Stimulated activated CD4-positive, alpha-beta T cell treated with anti-CD3 and anti-CD28 coated beads, Interleukin-4, amount 100 ng/mL, for 24 hours (primary cell): ENCODE data around the gene FUOM.

Experiments used
- DNase-seq: peaks from one replicate; pipeline ENCODE4 v3.0.0-alpha.2; 2020

FUOM gene

DNA sequence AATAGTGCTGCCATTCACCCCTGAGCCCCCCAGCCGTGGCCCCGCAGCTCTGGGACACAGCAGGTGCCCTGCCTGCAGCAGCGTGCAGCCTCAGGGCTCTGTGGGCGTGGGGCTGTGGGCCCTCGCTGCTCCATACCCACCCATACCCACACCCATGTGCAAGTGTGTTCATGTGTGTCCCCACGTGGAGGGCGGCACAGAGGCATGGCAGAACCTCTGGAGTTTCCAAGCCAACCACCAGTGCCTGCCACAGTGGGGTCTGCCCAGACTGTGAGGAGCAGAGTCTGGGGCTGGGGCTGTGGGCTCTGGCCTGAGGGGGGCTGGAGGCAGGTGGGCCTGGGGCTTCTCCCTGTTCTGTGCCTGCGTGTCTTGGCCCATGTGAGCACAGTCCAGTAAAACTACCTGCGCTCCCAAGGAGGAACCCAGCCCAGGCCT lies 8.2 kb downstream of the FUOM start:
- no peak for DNase-seq

DNA sequence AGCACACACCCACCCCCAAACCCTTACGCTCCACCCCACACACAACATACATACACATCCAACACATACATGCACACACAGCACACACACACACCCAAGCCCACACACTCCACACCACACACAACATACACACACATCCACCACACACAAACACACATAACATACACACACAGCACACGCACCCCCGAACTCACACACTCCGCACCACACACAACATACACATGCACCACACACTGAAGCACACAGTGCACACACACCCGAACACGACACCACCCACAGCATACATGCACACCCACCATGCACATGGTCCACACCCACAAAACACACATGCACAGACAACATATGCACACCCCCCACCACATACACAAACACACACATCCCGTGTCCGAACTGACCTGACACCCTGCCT lies 8.7 kb downstream of the FUOM start:
- DNase-seq: no peak

DNA sequence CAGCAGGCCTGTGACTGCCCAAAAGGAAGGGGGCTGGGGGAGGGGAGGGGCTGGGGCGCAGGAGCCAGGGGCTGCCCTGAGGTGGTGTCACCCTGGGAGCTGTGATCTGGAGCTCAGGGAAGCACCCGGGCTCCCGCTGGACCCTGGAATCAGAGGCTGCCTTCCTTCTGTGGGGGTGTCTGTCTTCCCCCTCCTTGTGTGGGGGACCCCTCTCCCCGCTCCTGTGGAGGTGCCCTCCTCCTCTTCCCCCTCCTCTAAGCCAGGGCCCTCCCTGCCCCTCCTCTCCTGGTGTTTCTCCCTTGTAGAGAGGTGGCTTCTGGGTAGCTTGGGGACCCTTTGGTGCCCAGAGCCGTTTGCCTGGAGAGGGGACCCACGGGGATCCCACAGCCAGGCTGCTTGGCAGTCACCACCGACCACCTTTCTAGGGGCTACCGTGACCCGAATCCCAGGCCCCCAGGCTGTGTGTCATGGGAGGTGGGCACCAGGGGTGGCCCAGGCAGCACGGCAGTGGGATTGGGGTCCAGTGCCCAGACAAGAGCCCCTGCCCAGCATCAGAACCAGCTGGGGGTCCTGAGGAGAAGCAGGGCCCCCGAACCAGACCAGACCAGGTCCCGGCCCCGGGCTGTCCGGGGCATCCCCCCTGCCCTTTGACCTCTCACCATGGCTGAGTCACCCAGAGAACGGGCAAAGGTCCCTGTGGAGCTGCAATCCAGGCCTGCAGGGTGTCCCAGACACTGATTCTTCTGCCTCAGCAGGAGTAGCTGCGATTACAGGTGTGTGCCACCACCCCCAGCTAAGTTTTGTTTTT lies 9.9 kb downstream of the FUOM start:
- DNase-seq: no peak

DNA sequence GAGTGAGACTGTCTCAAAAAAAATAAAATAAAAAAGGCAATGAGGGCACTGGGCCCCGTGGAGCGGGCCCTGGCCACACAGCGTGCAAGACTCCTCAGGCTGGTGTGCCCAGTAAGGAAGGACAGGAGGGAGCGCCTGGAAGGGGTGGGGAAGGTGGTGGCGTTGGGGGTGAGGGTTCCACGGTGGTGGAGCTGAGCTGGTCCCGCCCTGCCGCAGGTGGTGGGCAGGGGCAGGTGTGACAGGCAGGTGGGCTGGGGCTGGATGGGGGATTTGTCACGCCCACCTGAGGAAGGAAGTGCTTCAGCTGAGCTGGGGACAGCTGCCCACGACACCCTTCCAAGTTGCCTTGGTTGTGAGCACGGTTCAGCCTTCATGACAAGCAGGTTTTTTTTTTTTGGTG lies 11.4 kb downstream of the FUOM start:
- no peak for DNase-seq

DNA sequence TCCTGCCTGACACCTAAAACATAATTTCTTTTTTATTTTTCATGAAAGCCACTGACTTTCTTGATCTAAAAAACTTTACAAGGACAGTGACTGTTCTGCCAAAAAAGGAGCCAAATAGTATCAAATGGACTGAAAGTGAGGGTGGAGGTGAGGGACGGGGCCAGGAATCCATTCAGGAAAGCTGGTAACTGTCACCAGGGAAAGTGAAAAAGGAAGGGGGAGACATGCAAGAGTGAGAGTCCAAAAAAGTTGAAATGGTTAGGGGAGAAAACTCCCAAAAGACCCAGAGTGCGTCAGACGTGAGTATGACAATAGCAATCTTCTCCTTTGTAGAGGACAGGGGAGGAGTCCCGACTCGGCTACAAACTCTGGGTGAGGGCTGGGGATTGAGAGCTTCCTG lies 13.6 kb downstream of the FUOM start:
- DNase-seq: no peak

DNA sequence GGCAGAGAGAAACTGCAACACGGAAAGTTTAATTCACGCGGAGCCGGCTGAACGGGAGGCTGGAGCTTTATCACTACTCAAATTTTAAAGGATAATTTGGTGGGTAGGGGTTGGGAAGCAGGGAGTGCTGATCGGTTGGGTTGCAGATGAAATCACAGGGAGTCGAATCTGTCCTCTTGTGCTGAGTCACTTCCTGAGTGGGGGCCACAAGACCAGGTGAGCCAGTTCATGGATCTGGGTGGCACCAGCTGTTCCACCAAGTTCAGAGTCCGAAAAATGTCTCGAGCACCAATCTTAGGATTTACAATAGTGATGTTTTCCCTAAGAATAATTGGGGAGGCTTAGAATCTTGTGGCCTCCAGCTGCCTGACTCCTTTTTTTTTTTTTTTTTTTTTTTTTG lies 14.3 kb downstream of the FUOM start:
- no peak for DNase-seq

DNA sequence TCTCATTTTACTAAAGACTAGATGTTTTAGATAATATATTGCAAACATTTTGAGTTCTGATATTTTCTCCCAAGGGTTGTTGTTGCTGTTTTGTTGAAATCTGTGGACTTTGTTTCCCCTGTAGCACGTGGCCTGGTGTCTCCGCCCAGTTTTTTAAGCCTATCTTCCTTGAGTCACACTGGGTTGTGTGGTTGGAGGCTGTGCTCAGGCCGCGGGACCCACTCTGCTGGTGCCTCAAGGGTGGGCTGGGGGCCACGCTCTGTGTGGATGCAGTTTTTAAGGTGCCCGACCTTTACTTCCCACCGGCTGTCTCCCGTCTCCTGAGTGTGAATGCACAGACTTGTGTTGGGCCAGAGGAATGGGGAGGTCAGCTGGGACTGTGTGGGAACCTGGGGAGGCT lies 14.9 kb downstream of the FUOM start:
- DNase-seq: no peak

DNA sequence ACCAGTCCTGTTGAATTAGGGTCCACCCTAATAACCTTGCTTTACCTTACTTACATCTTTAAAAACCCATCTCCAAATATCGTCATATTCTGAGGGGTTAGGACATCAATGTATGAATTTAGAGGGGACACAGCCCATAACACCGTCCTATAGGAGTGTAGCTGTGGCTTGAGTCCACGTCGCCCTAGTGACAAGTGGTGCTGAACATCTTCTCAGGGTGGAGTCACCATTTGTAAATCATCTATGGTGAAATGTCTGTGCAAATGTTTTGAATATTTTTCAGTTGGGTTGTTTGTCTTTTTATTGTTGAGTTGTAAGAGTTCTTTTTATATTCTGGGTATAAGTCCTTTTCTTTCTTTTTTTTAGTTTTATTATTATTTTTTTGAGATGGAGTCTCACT lies 15.8 kb downstream of the FUOM start:
- no peak for DNase-seq

DNA sequence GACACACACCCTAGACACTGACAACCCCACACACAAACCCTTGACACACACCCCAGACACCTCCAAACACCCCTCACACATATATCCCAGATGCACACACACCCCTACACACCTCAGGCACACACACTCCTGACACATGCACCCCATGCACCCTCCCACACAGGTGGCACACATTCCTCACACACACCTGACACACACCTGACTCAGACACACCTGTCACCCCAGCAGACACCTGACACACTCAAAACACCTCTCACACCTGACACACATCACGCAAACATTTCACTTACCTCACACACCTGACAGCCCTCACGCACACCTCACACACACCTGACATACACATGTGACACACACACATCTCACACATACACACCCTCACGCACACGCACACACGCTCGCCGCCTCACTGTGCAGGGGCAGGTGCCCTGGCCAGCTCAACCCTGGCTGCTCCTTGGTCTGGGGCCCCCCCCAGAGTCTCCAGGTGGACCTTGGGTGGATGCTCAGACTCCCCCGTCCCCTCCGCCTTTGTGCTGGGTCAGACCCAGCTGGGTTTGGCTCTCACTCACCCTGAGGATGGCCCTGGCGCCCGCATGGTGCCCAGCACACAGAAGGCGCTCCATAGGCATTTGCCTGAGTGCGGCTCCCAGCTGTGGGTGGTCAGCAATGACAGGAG lies 18.0 kb downstream of the FUOM start:
- DNase-seq: no peak

DNA sequence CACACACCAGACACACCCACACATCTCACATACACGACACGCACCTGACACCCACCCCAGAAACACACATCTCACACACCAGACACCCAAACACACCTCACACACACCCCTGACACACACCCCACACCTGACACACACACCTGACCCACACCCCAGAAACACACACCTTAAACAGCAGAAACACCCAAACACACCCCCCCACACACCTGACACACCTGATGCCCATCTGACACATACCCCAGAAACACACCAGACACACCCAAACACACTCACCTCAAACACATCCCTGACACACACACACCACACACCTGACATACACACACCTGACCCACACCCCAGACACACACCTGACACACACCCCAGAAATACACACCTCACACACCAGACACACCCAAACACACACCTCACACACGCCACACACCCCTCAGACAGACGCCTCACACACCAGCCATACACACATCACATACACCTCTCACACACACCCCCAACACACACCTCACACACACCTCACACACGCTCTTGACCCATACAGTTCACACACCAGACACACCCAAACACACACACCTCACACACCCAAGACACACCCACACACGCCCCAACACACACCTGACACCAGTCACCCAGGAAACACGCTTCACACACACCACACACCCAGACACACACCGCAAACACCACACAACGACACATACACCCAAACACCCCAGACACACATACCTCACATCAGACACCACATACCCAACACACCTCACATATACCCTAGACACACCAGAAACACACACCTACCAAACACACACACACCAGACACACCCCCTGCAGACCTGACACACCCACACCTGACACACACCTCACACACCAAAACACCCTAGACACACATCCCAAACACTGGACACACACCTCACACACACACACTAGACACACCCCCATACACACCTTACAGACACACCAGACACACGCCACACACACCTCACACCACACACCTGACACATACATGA lies 19.4 kb downstream of the FUOM start:
- DNase-seq: no peak

DNA sequence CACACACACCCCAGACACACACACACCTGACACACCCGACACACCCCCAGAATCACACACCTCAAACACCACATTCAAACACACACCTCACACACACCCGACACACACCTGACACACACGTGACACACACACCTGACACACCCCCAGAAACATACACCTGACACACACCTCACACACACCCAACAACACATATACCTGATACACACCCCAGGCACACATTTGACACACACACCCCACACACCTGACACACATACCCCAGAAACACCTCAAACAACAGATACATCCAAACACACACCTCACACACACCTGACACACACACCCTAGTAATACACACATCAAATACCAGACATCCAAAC lies 20.5 kb downstream of the FUOM start:
- DNase-seq: no peak

DNA sequence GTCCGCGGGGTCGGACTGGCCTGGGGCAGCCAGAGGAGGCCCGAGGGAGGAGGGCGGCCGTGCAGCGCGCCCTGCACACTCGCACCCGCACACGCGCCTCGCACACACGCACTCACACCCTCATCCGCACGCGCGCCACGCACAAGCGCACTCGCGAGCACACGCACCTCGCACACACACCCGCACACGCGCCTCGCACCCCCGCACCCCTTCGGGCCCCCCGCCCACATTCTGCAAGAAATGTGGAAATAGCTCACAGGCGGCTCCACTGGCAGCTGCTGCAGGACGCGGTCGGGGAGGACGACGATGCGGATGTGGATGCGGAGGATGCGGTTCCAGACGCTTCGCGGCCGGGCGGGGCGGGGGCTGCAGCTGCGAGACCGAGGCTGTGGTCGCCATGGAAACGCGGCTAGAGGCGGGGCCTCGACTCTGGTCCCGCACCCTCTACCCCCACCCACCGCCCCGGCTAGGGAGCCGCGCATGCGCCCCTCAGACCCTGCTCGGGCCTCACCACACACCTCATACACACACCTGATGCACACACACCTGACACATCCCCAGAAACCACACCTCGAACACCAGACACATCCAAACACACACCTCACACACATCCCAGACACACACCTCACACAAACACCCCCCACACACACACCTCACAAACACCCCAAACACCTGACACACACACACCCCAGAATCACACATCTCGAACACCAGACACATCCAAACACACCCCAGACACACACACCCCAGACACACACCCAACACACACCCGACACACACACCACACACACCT lies 21.0 kb downstream of the FUOM start, which contains the start of gene CALY:
Gene CALY, minus strand, starts transcription at position 320 of the 793 bp plus-strand sequence. CDS start 7,907 bp downstream, outside the sequence.
- peak; percentile 73 for DNase-seq

DNA sequence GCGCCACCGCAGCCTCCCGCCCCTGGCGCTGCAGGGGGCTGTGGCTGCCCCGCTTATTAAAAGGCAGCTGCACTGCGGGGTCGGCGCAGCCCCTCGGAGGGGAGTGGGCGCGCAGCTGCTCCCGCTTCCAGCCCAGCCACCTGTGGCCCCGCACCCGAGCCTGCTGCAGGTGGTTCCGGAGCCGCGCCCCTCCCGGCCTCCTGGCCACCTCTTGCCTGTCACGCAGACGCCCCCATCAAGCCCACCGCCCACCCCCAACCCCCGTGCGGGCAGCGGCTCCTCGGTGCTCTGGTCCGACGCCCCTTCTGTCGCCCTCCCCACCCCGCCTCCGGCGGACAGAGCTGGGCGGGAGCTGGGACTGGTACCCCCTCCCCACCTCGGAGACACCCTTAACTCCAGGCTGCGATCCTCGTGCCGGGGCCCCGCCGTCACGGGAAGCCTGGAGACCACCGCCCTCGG lies 21.7 kb downstream of the FUOM start:
- no peak for DNase-seq

DNA sequence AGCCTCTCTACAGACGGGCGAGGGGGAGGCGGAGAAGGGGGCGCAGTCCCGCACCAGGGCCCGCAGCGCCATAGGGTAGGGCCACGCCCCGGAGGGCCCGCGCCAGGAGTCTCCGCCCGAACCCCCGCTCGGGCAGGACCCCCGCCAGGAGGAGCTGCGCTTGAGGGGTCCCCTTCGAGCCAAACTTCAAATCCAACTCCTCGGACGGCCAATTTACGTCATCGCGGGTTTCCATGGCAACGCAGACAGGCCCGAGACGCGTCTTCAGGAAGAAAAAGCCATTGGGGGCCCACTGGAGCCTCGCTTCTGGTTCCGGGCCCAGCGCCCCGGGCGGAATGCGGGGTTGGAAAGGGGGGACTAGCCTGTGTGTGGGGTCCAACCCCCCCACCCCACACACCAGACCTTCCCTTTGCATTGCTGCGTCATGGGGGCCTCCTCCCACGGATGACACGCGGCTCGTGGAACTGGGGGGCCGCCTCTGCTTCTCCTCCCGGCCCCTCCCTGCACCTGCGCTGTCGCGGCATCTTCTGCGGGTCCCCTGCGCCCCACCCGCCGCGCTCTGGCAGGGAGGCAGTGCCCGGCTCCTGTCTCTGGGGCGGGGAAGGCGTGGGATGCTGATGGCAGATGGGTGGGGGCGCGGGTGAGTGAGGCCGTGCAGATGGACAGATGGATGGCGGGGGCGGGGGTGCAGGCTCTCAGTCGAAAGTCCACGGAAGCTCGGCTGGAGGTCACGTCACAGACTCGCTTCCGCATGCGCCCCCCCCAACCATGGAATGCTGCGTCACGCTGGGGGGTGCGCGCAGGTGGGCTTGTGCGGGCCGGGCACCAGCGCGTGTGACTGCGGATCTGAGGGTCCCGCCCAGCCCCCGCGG lies 22.3 kb downstream of the FUOM start:
- DNase-seq: peak; percentile 76

DNA sequence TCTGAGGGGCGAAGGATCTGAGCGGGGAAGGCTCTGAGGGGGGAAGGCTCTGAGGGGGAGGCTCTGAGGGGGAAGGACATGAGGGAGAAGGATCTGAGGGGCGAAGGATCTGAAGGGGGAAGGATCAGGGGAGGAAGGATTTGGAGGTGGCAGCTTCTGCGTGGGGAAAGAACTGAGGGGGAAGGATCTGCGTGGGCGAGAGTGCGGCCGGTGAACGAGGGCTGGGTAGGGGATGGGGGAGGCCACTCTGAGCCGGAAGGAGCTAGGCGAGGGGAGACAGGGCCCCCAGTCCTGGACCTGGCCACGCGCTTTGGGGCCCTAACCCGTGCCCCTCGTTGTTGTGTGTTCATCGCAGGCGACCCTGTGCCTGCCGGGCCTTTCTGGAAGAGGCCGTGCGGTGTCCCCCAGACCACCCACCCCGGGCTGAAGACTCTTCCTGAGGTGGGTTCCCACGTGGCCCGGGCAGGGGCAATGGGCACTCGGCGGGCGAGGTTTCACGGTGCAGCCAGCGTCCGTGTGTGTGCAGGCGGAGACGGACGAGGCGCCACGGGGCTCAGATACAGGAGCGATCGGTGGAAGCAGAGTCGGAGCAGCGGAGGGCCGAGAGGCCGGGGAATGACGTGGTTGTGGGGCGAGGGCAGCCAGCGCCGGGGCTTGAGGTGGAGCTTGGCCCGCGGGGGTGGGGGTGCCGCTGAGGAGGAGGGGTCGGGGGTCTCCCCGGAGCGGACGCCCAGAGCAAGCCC lies 23.1 kb downstream of the FUOM start:
- no peak for DNase-seq

DNA sequence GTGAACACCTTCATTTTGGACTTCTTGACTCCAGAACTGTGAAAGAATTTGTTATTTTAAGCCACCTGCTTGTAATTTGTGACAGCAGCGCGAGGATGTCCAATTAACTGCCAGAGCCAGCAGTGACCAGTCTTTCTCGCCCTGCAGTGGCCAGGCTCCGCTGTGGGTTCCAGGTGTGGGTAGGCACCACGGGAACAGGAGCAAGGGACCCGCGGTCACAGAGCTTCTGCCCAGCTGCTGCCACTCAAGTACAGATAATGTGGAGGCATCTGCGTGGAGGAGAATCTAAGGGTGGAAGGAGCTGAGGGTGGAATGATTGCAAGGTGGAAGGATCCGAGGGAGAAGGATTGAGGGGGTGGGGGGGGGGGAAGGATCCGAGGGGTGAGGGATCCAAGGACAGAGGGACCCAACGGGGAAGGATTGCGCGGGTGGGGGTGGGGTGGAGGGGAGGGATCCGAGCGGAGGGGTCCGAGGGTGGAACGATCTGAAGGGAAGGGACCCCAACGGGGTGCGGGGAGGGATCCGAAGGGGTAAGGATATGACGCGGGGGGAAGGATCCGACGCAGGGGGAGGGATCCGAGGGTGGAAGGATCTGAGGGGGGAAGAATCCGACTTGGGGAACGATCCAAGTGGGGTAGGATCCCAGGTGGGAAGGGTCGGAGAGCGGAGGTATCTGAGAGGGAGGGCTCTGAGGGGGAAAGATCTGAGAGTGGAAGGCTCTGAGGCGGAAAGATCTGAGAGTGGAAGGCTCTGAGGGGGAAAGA lies 24.7 kb downstream of the FUOM start:
- DNase-seq: no peak

DNA sequence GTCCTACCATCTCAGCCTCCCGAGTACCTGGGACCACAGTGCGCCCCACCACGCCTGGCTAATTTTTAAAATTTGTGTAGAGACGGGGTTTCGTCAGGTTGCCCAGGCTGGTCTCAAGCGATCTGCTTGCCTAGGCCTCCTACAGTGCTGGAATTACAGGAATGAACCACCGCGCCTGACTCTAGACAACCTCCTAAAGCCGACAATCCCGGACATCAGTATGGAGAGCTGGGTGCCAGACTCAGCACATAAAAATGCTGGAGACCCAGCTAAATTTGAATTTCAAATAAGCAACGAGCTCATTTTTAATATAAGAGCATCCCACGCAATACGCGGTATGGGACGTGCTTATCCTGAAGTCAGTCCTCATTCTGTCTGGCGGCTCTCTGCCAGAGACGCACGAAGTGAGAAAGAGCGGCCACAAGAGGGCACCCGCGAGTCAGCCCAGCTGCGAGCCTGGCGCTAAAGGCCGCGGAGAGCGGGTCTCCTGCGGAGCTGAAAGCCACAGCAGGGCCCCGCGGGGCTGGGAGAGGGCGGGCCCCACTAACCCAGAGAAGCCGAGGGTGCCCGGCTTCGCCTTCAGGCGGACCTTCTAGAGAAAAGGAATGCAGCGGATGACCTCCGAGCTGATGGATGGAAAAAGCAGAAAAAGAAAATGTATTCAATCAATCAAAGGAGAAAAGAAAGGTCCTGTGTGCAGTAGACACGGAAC lies 28.2 kb downstream of the FUOM start:
- DNase-seq: peak; percentile 89

DNA sequence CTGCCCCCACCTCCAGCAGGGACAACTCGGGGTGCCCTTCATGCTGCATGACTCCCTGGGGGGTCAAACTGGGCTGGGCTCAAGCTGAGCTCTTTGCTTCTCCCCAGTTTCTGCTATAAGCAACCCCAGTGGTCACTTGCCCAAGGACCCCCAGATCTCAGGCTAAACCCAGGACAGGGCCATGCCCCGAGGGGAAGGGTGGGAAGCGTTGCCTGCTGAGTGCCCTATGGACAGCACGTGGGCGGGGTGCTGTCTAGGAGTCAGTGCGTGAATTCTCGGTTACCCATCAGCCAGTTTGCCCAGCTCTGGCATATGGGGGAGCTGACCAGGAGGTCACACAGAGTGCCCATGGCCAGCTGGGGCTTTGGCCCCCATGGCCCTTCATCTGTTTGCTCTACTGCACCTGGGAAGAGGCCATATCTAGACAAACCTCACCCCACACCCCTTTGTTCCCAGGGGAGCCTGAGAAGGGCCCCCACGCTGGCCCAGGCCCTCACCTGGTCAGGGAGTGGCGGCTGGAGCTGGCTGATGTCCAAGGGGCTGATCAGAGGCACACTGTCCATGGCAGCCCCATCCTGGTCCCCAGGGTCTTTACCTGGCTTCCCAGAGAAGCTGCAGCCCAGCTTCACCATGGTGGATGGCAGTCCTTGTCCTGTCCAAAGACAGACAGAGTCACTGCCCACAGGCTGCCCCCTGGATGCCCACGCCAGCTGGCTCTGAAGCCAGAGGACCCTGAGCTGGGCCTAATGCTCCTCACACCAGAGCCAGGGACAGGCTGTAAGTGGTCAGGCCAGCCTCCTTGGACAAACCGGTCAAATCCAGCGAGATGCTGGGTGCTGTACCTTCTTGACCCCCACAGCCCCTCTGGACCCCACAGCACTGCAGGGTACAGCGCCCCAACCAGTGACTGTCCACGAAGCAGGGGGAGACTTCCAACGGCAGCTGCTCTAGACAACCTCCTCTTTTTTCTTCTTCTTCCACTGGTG lies 29.2 kb downstream of the FUOM start:
- DNase-seq: no peak
